GM18858 (cell line): ENCODE measurements around the gene RALBP1.

Experiments used
- ATAC-seq: cut with Tn5 transposase; IDR thresholded peaks from one replicate; pipeline ENCODE4 v1.9.1; 2021; ENCODE audit not compliant: unreplicated experiment

RALBP1 gene

DNA sequence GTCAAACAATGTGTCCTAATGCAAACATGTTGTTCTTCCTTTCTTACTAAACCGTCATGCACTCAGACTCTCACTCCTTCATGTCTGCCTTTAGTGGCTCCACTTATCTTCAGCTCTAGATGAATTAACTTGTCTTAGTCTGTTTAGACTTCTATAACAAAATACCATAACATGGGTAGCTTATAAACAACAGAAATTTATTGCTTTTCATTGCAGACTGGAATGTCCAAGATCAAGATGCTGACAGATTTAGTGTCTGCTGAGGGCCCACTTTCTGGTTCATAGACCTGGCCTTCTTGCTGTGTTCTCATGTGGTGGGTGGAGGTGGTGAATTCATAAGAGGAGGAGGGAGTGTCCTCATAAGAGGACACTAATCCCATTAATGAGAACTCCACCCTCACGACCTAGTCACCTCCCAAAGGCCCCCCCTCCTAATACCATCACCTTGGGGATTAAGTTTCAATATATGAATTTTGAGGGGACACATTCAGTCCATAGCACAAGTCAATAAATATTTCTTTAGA, 32.3 kb downstream of the RALBP1 start:
- no peak for ATAC-seq

DNA sequence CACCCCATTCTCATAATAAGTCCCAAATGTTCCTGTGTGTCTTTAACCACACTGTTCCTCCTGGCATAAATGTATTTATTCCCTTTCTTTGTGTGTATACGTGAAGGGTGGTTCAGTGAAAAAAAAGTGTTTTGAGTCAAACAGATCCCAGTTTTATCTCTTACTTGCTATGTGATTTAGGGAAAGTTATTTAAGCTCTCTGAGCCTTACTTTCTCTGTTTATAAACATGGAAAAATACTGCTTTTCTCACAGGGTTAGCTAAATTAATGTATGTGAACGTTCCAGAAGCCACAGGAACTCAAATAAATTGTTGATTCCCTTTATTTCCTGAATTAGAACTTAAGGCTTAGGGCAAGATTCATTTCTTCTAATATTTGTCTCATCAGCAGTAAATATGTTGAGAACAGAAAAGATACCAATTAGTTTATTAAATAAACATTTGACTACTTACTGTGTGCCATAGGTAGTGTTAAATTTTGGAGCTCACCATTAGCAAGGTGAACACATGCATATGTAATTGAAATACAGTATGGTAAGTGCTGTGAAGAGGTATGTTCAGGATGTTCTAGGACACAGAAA, 33.2 kb downstream of the RALBP1 start:
- no peak for ATAC-seq

DNA sequence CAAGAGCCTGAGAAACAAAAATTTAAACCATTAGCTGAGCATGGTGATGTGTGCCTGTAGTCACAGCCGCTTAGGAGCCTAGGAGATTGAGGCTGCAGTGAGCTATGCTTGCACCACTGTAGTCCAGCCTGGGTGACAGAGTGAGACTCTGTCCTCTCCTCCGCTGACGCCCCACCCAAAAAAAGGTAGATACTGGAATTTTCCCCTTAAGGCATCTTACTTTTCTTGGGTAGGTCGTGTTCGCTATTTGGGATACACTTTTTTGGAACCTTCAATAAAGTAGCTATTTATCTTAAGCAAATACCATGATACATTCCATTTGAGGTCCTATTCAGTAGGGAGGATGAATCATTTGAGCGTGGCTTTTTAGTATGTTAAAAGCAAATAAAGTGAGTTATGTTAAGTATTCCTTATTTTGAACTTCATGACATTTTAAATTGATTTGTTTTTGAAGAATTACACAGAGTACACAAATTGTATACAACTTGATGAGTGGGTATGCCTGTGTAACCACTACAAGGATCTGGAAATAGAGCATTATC, 38.7 kb downstream of the RALBP1 start:
- no peak for ATAC-seq

DNA sequence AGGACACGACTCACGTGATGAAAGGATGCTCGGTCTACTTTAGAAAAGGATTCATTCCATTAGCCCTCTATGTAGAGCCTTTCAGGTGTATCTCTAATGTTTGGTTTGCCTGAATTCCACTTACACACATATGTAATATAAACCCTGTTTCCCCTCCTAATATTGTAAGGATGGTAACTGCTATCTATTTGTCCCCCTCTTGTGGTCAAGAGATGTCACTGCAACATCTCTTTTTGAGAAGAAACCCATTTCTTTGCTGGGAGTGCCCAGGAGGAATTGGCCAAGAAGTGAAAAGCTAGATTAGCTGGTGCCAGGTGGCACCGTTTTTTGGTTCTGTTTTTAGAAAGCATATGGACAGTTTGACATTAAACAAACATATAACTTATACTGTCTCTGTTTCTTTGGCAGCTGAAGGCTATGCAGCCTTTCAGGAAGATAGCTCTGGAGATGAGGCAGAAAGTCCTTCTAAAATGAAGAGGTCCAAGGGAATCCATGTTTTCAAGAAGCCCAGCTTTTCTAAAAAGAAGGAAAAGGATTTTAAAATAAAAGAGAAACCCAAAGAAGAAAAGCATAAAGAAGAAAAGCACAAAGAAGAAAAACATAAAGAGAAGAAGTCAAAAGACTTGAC, 41.2 kb downstream of the RALBP1 start:
- no peak for ATAC-seq

DNA sequence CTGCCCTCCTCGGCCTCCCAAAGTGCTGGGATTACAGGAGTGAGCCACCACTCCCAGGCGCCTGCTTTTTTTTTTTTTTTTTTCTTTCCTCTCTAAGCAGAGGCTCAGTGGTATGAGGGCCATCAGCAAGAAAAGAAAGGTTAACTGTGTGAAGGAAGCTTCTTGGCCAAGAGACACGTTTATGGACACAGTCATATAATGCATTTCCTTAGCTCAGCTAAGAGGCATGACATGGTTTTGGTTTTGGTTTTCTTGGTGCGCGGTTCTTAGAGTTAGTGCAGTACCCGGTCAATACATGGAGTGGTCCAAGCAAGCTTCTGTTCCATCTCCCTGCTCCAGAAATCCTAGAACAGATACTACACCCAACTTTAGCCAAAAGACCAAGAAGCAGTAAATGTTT, 42.6 kb downstream of the RALBP1 start:
- ATAC-seq = no peak

DNA sequence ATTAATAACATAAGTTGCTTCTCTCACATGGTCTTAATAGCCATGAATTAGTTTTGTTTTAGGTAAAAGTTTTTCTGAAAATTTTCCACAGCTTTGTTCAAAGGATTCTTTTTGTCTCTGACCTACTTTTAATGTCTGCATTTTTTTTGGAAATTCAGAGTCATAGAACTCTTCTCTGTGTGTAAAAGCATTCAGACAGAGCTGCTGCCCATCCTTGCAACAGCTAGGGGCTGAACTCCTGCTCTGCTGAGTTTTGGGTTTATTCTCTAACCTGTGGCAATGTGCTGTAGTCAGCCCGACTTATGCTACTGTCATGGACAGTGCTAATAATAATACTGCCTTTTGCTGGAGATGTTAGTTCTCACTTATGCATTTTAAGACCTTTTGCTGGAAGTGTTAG, 44.1 kb downstream of the RALBP1 start:
- no peak for ATAC-seq

DNA sequence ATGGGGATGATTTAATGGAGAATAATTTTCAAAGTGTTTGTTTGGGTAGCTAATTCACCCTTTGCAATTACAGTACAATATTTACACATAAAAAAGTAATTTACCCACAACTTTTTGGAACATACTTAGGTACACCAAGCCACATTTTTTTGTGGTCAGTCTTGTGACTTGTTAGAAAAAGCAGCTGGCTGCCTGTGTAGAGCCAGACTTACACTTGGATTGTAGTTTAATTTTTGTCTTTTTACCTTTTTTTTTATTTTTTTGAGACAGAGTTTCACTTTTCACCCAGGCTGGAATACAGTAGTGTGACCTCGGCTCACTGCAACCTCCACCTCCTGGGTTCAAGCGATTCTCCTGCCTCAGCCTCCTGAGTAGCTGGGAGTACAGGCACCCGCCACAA, 45.4 kb downstream of the RALBP1 start:
- no peak for ATAC-seq

DNA sequence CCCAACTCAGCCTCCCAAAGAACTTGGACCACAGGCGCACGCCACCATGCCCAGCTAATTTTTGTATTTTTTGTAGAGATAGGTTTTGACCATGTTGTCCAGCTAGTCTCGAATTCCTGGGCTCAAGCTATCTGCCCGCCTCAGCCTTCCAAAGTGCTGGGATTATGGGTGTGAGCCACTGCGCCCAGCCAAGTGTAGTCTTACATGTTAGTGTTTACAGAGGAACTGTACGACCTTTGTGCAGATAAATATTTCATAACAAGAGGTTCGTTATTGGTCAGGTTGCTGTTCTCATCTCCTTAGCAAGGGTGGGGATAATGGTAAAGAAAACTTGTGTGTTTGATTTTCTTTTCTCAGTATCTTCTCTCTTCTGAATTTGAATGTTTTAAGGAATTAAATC, 46.5 kb downstream of the RALBP1 start:
- no peak for ATAC-seq

DNA sequence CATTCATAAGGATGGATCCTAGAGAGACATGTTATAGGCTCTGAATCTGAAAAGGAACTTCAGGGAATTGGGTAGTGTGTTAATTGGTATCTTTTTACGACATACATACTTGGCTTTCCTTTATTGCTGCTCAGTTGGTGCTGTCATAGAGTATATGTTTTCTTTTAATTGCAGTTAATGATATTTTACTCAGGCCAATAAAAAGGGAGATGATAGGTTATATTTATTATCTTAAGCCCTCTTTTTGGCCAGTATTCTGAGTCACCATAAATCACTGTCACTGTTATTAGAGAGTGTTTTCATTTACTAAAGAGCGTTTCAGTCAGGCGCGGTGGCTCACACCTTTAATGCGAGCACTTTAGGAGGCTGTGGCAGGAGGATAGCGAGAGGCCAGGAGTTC, 47.6 kb downstream of the RALBP1 start:
- no peak for ATAC-seq

DNA sequence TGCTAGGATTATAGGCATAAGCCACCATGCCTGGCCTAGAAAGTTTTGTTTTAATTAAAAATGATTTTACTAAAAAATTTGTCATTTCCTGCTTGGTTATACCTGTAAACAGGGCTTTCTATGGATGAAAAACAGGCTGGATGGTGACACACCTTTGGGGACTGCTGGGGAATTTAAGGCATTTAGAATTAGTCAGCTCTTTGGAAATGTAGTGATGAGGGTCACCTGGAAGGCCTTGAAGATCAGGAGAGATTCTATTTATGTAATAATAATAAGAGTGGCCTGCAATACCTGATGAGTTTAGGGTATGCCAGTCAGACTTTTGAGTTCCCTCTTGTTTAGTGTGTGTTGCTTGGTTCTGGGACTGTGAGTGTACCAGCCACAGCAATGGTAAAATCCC, 51.1 kb downstream of the RALBP1 start:
- no peak for ATAC-seq

DNA sequence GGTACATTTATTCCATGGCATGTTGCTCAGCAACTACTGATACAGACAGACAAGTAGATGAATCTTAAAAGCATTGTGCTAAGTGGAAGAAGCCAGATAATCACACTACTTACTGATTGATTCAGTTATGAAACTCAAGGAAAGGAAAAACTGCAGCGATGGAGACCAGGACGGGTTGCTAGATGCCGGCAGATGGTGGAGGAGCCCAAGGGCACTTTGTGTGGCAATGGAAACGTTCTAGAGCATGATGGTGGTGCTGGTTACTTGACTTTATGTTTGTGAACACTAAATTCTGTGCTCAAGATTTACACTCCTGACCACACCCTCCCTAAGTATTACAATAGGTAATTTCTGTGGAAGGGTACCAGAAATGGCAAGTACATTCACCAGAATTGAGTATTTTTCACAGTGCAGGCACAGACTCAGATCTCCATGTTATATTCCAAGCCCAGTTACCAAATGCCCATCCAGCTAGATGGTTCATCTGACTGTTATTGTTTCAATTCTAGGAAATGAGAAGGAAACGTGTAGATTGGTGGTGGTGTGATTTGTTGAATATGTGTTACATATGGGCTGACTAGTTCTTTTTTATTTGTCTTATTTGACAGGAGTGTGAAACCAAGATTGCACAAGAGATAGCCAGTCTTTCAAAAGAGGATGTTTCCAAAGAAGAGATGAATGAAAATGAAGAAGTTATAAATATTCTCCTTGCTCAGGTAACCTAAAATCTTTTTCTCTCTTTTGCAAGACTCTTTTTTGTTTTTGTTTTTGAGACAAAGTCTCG, 55.1 kb downstream of the RALBP1 start:
- ATAC-seq = no peak

DNA sequence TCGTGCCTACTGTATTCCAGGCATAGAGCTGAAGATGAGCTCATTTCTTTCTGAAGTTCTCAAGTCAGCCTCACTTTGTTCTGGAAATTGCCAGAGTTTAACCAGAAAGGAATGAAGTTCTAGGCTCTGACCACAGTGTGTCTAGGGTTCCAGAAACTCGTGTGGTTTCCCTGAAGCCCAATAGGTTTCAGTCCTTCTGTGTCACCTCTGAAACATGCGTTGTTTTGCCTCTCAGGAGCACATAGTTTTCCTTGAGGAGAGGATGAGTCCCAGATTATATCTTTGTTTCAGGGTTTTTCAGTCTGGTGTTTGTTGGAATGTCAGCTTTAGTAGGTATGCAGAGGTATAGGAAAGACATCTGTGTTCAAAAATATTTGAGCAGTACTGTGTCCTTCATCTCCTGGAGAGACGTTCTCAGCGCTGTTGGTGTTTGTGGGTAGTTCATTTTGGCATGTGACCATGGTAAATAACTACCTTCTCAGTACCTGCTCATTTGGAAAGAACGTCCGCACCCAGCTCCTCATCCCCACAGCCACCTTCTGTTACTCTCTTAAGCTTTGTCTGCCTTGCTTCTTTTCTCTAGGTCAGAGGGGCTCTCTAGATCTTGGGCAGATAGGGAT, 56.6 kb downstream of the RALBP1 start:
- ATAC-seq = no peak

DNA sequence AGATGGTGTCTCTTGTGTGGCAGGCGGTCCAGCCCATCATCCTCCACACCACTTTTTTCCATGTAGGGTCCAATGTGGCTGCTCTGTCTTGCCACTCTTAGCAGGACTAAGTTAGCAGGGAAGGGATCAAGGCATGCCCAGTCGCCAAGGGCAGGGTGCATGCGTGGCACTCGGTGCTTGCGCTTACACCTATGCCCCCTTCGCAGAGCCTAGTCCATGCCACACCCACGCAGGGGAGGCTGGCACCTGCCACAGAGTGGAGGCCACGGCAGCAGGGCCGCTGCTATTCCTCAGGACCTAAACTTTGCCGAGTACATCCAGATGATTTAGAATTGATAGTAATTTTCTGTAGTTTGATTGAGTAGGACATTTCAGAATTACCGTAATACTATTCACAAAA, 59.5 kb downstream of the RALBP1 start:
- ATAC-seq = no peak

DNA sequence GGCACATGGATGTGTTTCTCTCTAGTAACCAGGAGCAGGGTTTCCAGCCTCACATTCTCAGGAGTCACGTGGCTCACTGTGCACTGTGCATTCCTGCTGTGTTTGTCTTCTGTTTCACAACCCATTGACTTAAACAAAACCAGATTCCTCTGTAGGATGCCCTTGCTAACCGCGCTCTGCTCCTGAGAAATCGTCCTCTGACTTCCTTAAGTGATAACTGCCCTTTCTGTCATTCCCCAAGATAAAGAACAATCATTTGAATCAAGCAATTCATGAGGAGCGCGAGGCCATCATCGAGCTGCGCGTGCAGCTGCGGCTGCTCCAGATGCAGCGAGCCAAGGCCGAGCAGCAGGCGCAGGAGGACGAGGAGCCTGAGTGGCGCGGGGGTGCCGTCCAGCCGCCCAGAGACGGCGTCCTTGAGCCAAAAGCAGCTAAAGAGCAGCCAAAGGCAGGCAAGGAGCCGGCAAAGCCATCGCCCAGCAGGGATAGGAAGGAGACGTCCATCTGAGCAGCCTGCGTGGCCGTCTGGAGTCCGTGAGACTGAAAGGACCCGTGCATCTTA, 60.2 kb downstream of the RALBP1 start:
- no peak for ATAC-seq

DNA sequence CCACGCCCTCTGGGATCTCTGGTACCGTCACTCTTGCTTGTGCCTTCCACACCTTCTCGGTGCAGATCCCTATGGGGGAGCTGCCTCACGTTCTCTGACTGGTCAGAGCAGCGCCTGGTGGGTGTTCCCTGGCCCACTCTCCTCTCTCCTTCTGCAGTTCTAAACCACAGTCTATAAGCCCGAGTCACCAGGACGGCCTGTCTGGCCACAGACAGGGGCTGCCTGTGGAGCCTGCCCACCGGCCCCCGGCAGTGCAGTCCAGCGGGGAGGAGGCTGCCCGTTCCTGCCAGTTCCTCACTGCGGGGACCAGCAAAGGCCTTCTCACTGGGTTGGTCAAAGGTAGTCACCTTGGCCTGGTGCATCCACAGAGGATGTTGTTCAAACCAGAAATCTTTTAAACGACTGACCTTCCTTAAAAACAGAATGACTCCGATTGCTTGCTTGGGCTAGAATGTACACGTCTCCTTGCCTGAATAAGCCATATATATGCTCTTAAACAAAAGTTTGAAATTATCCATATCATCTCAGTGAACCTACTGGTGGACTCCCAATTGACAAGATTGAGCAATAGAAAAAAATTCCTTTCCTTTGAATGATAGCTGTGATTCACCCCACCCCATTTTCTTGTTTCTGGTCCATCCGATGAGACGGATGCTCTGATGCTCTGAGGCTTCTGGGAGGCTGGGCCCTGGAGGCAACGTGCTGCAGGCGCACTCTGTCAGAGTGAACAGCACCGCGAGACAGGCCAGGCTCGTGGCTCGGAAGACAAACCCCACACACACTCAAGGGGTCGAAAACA, 61.2 kb downstream of the RALBP1 start:
- ATAC-seq = no peak

DNA sequence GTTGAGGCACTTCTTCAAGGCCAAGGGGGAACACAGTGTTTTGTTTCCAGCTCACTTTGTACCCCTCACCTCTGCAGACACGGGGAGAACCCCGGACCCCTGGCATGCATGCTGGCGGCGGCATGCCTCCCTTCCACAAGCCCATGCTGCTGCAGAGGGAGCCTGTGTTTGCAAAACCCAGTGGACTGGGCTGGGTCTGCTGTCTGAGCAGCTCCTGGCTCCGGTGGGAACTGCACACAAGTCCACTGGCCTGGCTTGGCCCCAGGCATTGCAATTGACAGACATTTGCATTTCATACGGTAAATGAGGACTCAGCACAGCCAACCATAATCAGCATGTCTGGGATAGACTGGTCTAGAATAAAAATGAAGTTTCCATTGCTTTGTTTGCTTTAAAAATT, 62.4 kb downstream of the RALBP1 start:
- ATAC-seq = no peak

DNA sequence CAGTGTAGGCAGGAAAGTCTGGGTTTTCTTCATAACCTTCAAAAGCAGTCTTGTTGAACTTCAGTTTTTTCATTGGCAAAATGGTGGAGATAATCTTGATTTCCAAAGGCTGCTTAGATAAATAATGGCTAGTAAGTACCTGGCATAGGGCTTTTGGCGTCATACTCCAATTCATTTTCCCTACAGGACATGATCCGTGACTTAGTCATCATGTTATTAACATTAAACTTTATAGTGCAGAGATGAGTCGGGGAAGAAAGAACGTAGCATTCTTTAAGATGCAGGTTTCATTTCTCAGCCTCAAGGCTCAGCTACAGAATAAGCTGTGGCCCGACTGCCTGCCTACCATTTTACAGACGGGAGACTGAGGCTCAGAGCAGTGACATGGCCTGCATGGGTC, 64.0 kb downstream of the RALBP1 start:
- no peak for ATAC-seq

DNA sequence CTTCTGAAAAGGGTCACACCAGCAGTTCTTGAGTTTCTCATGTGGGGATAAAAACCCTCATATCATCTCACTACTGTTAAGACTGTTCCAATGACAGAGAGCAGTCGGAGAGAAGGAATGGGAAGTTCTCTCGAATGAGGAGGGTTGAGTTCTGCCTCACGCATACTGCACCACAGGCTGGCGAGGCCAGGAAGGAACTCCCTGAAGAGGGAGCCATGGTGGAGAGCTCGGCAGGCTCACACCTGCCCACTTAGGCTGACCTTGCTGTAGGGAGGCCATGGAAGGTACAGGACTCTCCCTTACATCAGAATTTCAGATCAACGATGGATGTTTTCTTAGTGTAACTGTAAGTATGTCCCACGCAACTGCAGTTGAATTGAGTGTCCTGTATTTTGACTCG, 64.6 kb downstream of the RALBP1 start:
- no peak for ATAC-seq

DNA sequence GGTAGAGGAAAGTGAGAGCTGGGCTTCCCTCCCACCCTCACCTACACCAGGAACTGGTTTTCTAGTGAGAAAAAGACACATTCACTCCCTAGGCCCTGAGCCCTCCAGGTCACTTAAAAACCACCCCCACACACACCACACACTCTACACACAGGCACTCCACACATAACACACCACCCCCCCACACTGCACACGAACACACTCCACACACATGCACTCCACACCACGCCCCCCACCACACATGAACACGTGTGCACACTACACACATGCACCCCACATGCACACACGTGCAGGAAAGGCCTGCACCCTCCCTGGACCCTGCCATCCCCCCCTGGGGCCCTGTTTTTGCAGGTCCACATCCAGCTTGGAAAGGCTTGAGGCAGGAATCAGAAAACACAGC, 67.6 kb downstream of the RALBP1 start:
- ATAC-seq = no peak

DNA sequence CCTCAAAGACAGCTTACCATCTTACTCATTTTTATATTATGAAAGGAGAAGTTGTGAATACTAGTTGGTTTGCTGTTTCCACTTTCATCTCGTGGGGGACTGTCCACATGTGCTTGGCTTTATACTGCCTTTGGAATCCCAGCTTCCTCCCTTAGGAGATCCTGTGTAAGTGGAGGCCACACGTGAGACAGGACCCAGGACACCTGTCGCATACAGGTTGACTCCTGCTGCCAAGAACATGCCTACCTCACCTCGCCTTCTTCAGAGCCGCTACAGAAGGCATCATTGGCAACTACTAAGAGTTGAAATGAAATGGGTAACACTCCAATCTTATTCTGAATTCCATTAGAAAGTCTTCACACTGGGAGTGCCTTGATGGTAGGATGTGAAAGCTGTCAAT, 69.7 kb downstream of the RALBP1 start:
- ATAC-seq = no peak
